Adrenal gland (tissue), 12 donors: ENCODE data around the gene SLIT3. TPM values are rescaled to one million over a fixed set of nuclear protein-coding genes. Genes with fewer than 3 reads are reported as not detected.

Source experiments
- DNase-seq, 7 donors: peaks; one replicate each; pipeline ENCODE4 v3.0.0-alpha.2; 2019 to 2020
- H3K27ac ChIP-seq, 5 donors: fragments of 200-600 bp; sonication (generic) in 4 of 5; 1 replicate in 3 of 5; 2 replicates in 2 of 5; pipeline versions ENCODE4 v1.5.1 to v1.8.0; 2016 to 2020; ENCODE audit warnings: mild to moderate bottlenecking in 1 of 5
- H3K27me3 ChIP-seq: fragments of 200-600 bp; 2 replicates; pipeline ENCODE4 v1.8.0; 2021
- H3K36me3 ChIP-seq, 2 donors: fragments of 200-600 bp; replicated peaks in 1 of 2; 1 replicate in 1 of 2; 2 replicates in 1 of 2; pipeline versions ENCODE4 v1.5.1 to v1.8.0; 2018 to 2022
- H3K4me1 ChIP-seq, 2 donors: fragments of 200-600 bp; replicated peaks in 1 of 2; 1 replicate in 1 of 2; 2 replicates in 1 of 2; pipeline versions ENCODE4 v1.5.1 to v1.8.0; 2018 to 2021
- H3K4me3 ChIP-seq, 4 donors: fragments of 200-600 bp; sonication (generic) in 3 of 4; one replicate each; pipeline ENCODE4 v1.5.1; 2016 to 2018
- H3K9me3 ChIP-seq, 3 donors: fragments of 200-600 bp; sonication (generic) in 1 of 3; replicated peaks in 1 of 3; 1 replicate in 2 of 3; 2 replicates in 1 of 3; pipeline versions ENCODE4 v1.5.1 to v1.8.0; 2016 to 2021
- POLR2A ChIP-seq, 2 donors: fragments of 450-650 bp; IDR thresholded peaks; one replicate each; pipeline ENCODE4 v1.6.1; 2017; ENCODE audit warnings: antibody characterized with exemption in 2 of 2, mild to moderate bottlenecking in 2 of 2, moderate library complexity in 1 of 2
- WGBS, 4 donors: extraction: QIAGEN DNeasy Blood & Tissue Kit in 2 of 4; methylation state at CpG; one replicate each; pipeline versions ENCODE4 v1.1.5 to v1.1.7; 2013 to 2017; 5-methylcytosine and 5-hydroxymethylcytosine counted together
- intact Hi-C, 2 donors: fragments of 100-400 bp; cut with DNase I; formaldehyde crosslinking; loops; one replicate each; pipeline versions ENCODE4 v1.14.1 to v1.15.0; 2022 to 2023
- polyA plus RNA-seq, 3 donors: library from polyadenylated mRNA; stranded (reverse); fragments of 200-250 nt in 2 of 3; fragments of 350-450 nt in 1 of 3; fragmentation: Illumina TruSeq in 1 of 3; extraction: RNeasy Lipid Tissue Mini Kit (QIAGEN cat#74804) in 1 of 3; gene quantifications; one replicate each; pipeline ENCODE4 v1.2.3, GENCODE V29; 2013 to 2014
- total RNA-seq, 9 donors: library from RNA; depleted of rRNA in 4 of 9; stranded (reverse); fragments of >200 nt in 4 of 9; fragments of 120-200 nt in 1 of 9; fragmentation: NEBNext Ultra II Directional in 1 of 9; extraction: Animal tissue kit (Norgen Biotek cat#: 25700) in 1 of 9; gene quantifications; one replicate each; pipeline versions ENCODE4 v1.1.0 to v1.2.4, GENCODE V29; 2013 to 2023
- TF ChIP-seq, protein P1 (sequence below), 6 experiments: fragments of 450-650 bp in 4 of 6; fragments of 200-600 bp in 2 of 6; sonication (generic) in 1 of 6; IDR thresholded peaks; 1 replicate in 5 of 6; 2 replicates in 1 of 6; pipeline versions ENCODE4 v1.5.1 to v1.8.0; 2016 to 2021; ENCODE audit warnings: antibody characterized with exemption in 6 of 6, mild to moderate bottlenecking in 2 of 6, moderate library complexity in 1 of 6
- donor health status: healthy with polysubstance abuse.
- donor health status: Bipolar disorder and iron deficiency.
- donor health status: DM: yes; HTN: yes; CAD: no.
- donor health status: DM: no; HTN: no; CAD: no.
- donor health status: DM: no; HTN: no; CAD: no.
- donor health status: DM: yes; HTN: yes; CAD: no.

Gene SLIT3
- total and polyA plus RNA-seq, 12 donors: 10.0 to 94.1 (median 32.8) TPM

DNA sequence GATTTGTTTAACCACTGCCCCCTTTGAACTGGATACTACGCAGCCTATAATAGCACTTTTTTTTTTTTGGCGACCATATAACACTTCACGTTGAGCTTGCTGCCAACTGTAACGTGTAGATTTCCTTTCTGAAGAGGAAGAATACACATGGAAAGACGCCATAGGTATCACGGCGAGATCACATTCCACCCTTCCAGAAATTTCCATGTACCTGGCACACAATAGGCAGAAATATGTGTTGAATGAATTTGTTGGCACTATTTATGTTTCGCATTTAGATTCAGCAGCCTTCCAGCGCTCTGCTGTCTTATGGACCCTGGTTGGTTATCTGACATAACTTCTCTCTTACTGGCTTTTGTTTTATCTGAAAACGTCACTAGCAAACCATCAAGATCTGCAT, 250.3 kb downstream of the SLIT3 start:
- Histone ChIP-seq H3K4me3 (no peak overlapping the region), H3K27ac (no peak overlapping the region), H3K9me3 (no peaks in the 10 kb centered on the region), H3K36me3 (no peaks in the 10 kb centered on the region), H3K27me3 (no peaks in the 10 kb centered on the region), H3K4me1 (no peaks in the 10 kb centered on the region)
- TF ChIP-seq, protein P1, sequence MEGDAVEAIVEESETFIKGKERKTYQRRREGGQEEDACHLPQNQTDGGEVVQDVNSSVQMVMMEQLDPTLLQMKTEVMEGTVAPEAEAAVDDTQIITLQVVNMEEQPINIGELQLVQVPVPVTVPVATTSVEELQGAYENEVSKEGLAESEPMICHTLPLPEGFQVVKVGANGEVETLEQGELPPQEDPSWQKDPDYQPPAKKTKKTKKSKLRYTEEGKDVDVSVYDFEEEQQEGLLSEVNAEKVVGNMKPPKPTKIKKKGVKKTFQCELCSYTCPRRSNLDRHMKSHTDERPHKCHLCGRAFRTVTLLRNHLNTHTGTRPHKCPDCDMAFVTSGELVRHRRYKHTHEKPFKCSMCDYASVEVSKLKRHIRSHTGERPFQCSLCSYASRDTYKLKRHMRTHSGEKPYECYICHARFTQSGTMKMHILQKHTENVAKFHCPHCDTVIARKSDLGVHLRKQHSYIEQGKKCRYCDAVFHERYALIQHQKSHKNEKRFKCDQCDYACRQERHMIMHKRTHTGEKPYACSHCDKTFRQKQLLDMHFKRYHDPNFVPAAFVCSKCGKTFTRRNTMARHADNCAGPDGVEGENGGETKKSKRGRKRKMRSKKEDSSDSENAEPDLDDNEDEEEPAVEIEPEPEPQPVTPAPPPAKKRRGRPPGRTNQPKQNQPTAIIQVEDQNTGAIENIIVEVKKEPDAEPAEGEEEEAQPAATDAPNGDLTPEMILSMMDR (IDR thresholded peaks at IDR 0.05): no peak
- no peak for TF ChIP-seq POLR2A (IDR thresholded peaks at IDR 0.05)
- intact Hi-C loops: no loop called here
- DNase-seq: no peak
- 74 to 83% (median 80%) methylated on average over 10 of the region's 10 CpGs for WGBS, 4 donors

DNA sequence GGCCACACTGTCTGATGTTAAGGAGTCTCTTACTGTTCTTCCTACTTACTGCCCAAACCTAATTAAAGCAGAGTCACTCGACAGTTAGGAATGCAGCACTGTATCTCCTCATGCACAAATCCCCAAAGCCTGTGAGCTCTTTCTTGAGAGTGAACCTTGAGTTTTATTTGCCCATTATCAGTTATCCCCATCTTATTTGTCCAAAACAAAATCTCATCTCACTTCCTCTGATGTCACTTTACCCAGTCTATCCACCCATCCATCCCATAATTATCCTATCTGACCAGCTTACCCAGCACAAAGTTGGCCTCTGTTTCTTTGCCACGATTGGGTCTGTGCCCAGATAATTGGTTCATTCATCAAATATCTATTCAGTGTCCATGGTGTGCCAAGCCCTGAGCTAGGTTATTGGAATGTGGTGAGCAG, 250.8 kb downstream of the SLIT3 start:
- peak in 2 of 7 donors; percentile 12 to 19 for DNase-seq
- WGBS, 4 donors: 40 to 50% (median 47%) methylated on average over 2 of the region's 2 CpGs
- Histone ChIP-seq H3K27ac (no peak overlapping the region), H3K4me3 (no peak overlapping the region), H3K9me3 (no peaks in the 10 kb centered on the region), H3K4me1 (no peaks in the 10 kb centered on the region), H3K36me3 (no peaks in the 10 kb centered on the region), H3K27me3 (no peaks in the 10 kb centered on the region)
- intact Hi-C loops: no loop called here
- no peak for TF ChIP-seq POLR2A (IDR thresholded peaks at IDR 0.05)
- TF ChIP-seq, protein P1 (IDR thresholded peaks at IDR 0.05): no peak

DNA sequence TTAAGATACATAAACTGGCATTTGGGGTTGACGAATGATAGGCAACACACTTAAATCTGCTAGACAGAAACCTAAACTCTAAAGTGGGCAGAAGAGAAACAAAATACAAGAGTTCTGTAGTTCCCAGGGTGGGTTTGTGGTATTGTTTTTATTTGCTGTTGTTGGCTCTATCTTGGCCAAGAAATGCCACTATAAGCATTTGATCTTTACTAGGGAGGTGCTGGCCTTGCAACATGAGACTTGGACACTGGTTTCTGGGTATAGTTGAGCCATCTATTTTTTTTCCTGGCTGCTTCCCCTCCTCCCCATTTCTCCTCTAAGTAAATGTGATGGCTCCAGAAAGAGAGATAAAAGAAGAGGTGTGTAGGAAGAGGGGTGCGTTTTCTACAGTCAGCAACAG, 251.2 kb downstream of the SLIT3 start:
- H3K27me3 ChIP-seq: no peaks in the 10 kb centered on the region
- no peaks in the 10 kb centered on the region for H3K4me1 ChIP-seq
- WGBS, 4 donors: 69 to 83% (median 76%) methylated on average over 2 of the region's 2 CpGs
- no peak overlapping the region for H3K27ac ChIP-seq
- intact Hi-C loops: no loop called here
- no peak for DNase-seq
- TF ChIP-seq, protein P1 (IDR thresholded peaks at IDR 0.05): no peak
- TF ChIP-seq POLR2A (IDR thresholded peaks at IDR 0.05): no peak
- no peak overlapping the region for H3K4me3 ChIP-seq
- no peaks in the 10 kb centered on the region for H3K9me3 ChIP-seq
- H3K36me3 ChIP-seq: no peaks in the 10 kb centered on the region

DNA sequence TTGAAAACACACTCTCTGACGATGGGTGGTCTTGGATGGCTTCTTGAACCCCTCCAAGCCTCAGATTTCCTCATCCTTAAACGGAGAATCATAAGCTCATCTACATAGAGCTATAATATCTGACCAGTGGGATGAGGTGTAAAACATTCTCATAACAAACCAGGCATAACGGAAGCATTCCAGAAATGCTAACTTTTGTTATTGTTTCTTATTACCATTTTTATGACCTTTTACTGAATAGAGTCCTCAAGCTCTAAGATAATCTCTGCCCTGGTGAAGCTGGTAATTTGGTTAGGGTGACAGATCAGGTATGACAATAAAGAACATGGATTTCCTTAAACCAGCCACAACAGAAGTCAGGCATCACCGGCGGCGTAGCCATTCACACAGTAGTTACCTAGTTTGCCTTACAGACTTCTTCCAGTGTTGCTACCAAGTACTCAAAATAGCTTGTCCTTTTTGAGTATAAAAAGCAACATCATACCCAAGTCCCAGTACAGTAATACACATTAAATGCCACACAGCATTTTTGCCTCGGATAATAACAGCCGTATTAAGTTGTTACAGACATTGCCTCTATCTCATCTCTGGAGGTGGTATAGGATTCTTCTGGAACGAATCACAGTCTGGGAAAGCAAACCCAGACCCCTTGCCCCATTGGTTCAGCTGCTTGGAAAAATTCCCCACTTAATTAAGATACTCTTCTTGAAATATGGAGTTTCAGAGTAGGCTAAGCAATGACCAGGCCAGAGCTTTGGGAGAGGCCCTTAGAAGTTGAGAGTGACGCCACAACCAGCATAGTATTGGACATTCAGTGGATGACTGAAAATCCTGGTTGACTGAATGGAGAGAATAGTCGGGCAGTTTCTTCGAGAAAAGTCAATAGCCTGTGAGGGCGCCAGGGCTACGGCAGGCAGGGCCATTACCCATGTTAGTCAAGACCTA, 252.5 kb downstream of the SLIT3 start:
- Histone ChIP-seq H3K4me3 (no peak overlapping the region), H3K27me3 (no peaks in the 10 kb centered on the region), H3K27ac (no peak overlapping the region), H3K36me3 (no peaks in the 10 kb centered on the region), H3K4me1 (no peaks in the 10 kb centered on the region), H3K9me3 (no peaks in the 10 kb centered on the region)
- 86 to 91% (median 88%) methylated on average over 14 of the region's 14 CpGs for WGBS, 4 donors
- DNase-seq: no peak
- no peak for TF ChIP-seq POLR2A (IDR thresholded peaks at IDR 0.05)
- TF ChIP-seq, protein P1 (IDR thresholded peaks at IDR 0.05): no peak
- intact Hi-C loops: no loop called here
